Hepatocyte (in vitro differentiated cells): ENCODE results near the gene DNAH5.

ENCODE experiments used
- CTCF ChIP-seq: fragments of 200-600 bp; sonication (generic); IDR thresholded peaks from 2 replicates; pipeline ENCODE4 v1.5.1; 2016; ENCODE audit warnings: antibody characterized with exemption, mild to moderate bottlenecking; ENCODE audit not compliant: poor library complexity
- EZH2phosphoT487 ChIP-seq: fragments of 200-600 bp; sonication (generic); IDR thresholded peaks from one replicate; pipeline ENCODE4 v1.6.1; 2018; ENCODE audit warnings: antibody characterized with exemption, mild to moderate bottlenecking, low read depth, moderate library complexity; ENCODE audit not compliant: unreplicated experiment, severe bottlenecking

- no peak for TF ChIP-seq CTCF
- no peak for TF ChIP-seq EZH2phosphoT487
Measured at GRCh38 chr5:13843175-13843846, 101.2 kb downstream of the DNAH5 start.
